Measurements from ENCODE around the gene SSTR4. TPM values are rescaled to one million over a fixed set of nuclear protein-coding genes. Genes with fewer than 3 reads are reported as not detected.
"Not testable (repeated sequence)": the region's sequence is repeated elsewhere in the genome, so short reads cannot be mapped to it uniquely, and the experiment has no call there.

Gene SSTR4
- total RNA-seq (not detected), polyA plus RNA-seq (under 1 TPM in 1 of 2 donors, not detected in 1; 0.06 TPM)
- long read RNA-seq, donor 1, result 0 reads
- long read RNA-seq, donor 2, result 0 reads
- long read RNA-seq, donor 3, result 0 reads
- long read RNA-seq, donor 4, partial matches to known transcripts, result 0 of 1 reads
- long read RNA-seq, donor 4, other reads (novel, unspliced or antisense), result 0 of 1 reads
- long read RNA-seq, donor 5, partial matches to known transcripts, result 0 of 1 reads
- long read RNA-seq, donor 5, other reads (novel, unspliced or antisense), result 0 of 1 reads

DNA sequence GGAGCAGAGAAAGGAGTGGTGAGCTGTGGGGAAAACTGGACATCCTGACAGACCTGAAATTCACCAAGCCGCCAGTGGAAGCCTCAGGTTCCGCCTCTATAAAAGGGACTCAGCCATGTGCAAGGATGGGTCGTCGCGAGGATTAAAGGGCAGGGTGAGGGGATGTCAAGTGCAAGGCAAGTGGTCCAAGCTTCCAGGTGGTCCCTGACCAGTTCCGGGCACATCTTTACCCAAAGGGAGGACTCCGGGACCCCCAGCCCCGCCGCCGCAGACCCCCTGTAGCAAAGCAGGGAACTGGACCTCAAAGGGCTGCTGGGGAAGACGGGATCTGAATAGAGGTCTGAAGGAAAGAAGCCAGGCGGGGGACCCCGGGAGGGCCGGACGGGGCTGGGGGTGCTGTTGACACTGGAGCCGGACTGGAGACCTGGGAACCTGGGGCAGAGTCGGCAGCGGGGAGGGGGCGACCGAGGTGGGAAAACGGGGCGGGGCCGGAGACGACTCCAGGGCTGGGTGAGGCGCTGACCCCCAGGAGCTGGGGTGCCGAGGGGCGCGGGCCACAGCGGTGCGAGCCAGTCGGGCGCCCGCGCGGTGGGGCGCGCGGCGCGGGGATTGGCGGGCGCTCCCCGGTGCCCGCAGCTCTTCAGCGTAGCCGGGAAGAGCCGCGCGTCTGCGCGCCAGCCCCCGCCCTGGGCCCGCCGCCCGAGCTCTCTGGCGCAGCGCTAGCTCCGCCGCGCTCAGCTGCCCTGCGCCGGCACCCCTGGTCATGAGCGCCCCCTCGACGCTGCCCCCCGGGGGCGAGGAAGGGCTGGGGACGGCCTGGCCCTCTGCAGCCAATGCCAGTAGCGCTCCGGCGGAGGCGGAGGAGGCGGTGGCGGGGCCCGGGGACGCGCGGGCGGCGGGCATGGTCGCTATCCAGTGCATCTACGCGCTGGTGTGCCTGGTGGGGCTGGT, at the start of gene SSTR4:
TSS of gene SSTR4 (plus strand) at position 592 of the 951 bp plus-strand sequence. CDS start at position 764, 172 bp downstream.
- peaks cover 0 to 5% (median 0%) of the 10 kb centered on the region in 5 donors for H3K4me1 ChIP-seq (ENCODE audit: control insufficient read depth in 5 of 5, insufficient read depth in 5 of 5, low read length in 5 of 5)
- no peaks in the 10 kb centered on the region for H3K36me3 ChIP-seq (ENCODE audit: control insufficient read depth in 4 of 4, insufficient read depth in 4 of 4, low read length in 4 of 4)
- peaks cover 0 to 5% (median 0%) of the 10 kb centered on the region in 4 donors for H3K9me3 ChIP-seq (ENCODE audit: control insufficient read depth in 4 of 4, insufficient read depth in 3 of 4, low read length in 3 of 4)
- WGBS, 2 donors, result 20 to 30% methylated on average over 58 to 83 of the region's 83 CpGs
- H3K27ac ChIP-seq (ENCODE audit: low read depth in 1 of 2, low read length in 1 of 2), result no peak within 1 kb of the TSS
- H3K4me3 ChIP-seq, result no peak within 1 kb of the TSS
- TF ChIP-seq, protein P1, sequence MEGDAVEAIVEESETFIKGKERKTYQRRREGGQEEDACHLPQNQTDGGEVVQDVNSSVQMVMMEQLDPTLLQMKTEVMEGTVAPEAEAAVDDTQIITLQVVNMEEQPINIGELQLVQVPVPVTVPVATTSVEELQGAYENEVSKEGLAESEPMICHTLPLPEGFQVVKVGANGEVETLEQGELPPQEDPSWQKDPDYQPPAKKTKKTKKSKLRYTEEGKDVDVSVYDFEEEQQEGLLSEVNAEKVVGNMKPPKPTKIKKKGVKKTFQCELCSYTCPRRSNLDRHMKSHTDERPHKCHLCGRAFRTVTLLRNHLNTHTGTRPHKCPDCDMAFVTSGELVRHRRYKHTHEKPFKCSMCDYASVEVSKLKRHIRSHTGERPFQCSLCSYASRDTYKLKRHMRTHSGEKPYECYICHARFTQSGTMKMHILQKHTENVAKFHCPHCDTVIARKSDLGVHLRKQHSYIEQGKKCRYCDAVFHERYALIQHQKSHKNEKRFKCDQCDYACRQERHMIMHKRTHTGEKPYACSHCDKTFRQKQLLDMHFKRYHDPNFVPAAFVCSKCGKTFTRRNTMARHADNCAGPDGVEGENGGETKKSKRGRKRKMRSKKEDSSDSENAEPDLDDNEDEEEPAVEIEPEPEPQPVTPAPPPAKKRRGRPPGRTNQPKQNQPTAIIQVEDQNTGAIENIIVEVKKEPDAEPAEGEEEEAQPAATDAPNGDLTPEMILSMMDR (IDR thresholded peaks at IDR 0.05; ENCODE audit: control extremely low read depth, extremely low read depth), result no peak
- DNase-seq (peak in 2 of 3 donors; percentile 37 to 49), ATAC-seq (ENCODE audit: insufficient read depth, low FRiP score) (no peak)
- H3K9ac ChIP-seq (ENCODE audit: insufficient read depth in 1 of 2, low read length in 2 of 2), result no peak within 1 kb of the TSS
- H3K27me3 ChIP-seq (ENCODE audit: control insufficient read depth in 3 of 3, insufficient read depth in 3 of 3, low read length in 2 of 3), result peaks cover 0 to 39% (median 25%) of the 10 kb centered on the region in 3 donors

DNA sequence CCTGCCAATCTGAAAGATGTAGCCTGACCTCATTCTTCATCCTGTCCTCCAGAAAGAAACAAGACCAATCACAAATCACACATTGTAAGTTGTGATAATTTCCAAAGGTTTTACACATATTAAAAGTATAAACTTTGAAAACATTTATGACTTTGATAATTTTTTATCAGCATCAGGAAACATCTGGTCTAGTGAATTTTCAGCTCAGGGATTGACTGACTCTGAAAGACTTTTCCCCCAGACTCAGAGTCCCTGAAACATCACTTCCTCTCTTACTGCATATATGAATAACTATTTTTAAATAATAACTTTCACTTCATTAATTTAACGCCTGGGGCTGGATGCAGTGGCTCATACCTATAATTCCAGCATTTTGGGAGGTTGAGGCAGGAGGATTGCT, 48.5 kb upstream of the SSTR4 start:
- Histone ChIP-seq H3K4me3 (no peak overlapping the region), H3K27me3 (ENCODE audit: control insufficient read depth in 3 of 3, insufficient read depth in 3 of 3, low read length in 2 of 3) (peaks cover 0 to 3% (median 0%) of the 10 kb centered on the region in 3 donors), H3K36me3 (ENCODE audit: control insufficient read depth in 4 of 4, insufficient read depth in 4 of 4, low read length in 4 of 4) (no peaks in the 10 kb centered on the region), H3K9ac (ENCODE audit: insufficient read depth in 1 of 2, low read length in 2 of 2) (no peak overlapping the region), H3K4me1 (ENCODE audit: control insufficient read depth in 5 of 5, insufficient read depth in 5 of 5, low read length in 5 of 5) (peaks cover 0 to 6% (median 2%) of the 10 kb centered on the region in 5 donors), H3K27ac (ENCODE audit: low read depth in 1 of 2, low read length in 1 of 2) (no peak overlapping the region), H3K9me3 (ENCODE audit: control insufficient read depth in 4 of 4, insufficient read depth in 3 of 4, low read length in 3 of 4) (peaks cover 0 to 2% (median 0%) of the 10 kb centered on the region in 4 donors)
- ATAC-seq (ENCODE audit: insufficient read depth, low FRiP score) (no peak), DNase-seq (no peak)
- TF ChIP-seq, protein P1 (IDR thresholded peaks at IDR 0.05; ENCODE audit: control extremely low read depth, extremely low read depth), result no peak
- 29 to 43% methylated on average over 1 of the region's 1 CpG for WGBS, 2 donors

DNA sequence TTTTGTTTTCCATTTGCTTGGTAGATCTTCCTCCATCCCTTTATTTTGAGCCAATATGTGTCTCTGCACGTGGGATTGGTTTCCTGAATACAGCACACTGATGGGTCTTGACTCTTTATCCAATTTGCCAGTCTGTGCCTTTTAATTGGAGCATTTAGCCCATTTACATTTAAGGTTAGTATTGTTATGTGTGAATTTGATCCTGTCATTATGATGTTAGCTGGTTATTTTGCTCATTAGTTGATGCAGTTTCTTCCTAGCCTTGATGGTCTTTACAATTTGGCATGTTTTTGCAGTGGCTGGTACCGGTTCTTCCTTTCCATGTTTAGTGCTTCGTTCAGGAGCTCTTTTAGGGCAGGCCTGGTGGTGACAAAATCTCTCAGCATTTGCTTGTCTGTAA, 43.7 kb upstream of the SSTR4 start:
- H3K27me3 ChIP-seq (ENCODE audit: control insufficient read depth in 3 of 3, insufficient read depth in 3 of 3, low read length in 2 of 3); H3K27ac ChIP-seq (ENCODE audit: low read depth in 1 of 2, low read length in 1 of 2); DNase-seq; H3K4me3 ChIP-seq; H3K4me1 ChIP-seq (ENCODE audit: control insufficient read depth in 5 of 5, insufficient read depth in 5 of 5, low read length in 5 of 5); H3K9ac ChIP-seq (ENCODE audit: insufficient read depth in 1 of 2, low read length in 2 of 2); ATAC-seq (ENCODE audit: insufficient read depth, low FRiP score); H3K36me3 ChIP-seq (ENCODE audit: control insufficient read depth in 4 of 4, insufficient read depth in 4 of 4, low read length in 4 of 4); H3K9me3 ChIP-seq (ENCODE audit: control insufficient read depth in 4 of 4, insufficient read depth in 3 of 4, low read length in 3 of 4): not testable (repeated sequence)
- WGBS, 2 donors, result 88 to 94% methylated on average over 3 of the region's 3 CpGs

- WGBS, 2 donors, result 94 to 96% methylated on average over 2 of the region's 2 CpGs
- H3K4me3 ChIP-seq, result no peak overlapping the region
These were observed 41.3 kb upstream of the SSTR4 start for GRCh38 chr20:22993823-22994222.

More at GRCh38 chr20:22993823-22994222, 41.3 kb upstream of the SSTR4 start:
- no peaks in the 10 kb centered on the region for H3K4me1 ChIP-seq (ENCODE audit: control insufficient read depth in 5 of 5, insufficient read depth in 5 of 5, low read length in 5 of 5)
- no peak overlapping the region for H3K27ac ChIP-seq (ENCODE audit: low read depth in 1 of 2, low read length in 1 of 2)
- H3K9me3 ChIP-seq (ENCODE audit: control insufficient read depth in 4 of 4, insufficient read depth in 3 of 4, low read length in 3 of 4), result peaks cover 0 to 2% (median 0%) of the 10 kb centered on the region in 4 donors
- H3K9ac ChIP-seq (ENCODE audit: insufficient read depth in 1 of 2, low read length in 2 of 2), result no peak overlapping the region
- ATAC-seq (ENCODE audit: insufficient read depth, low FRiP score) (no peak), DNase-seq (no peak)
- no peaks in the 10 kb centered on the region for H3K36me3 ChIP-seq (ENCODE audit: control insufficient read depth in 4 of 4, insufficient read depth in 4 of 4, low read length in 4 of 4)
- TF ChIP-seq, protein P1 (IDR thresholded peaks at IDR 0.05; ENCODE audit: control extremely low read depth, extremely low read depth), result no peak
- H3K27me3 ChIP-seq (ENCODE audit: control insufficient read depth in 3 of 3, insufficient read depth in 3 of 3, low read length in 2 of 3), result no peaks in the 10 kb centered on the region

Data from lung (tissue), 16 donors.